WTC11 (cell line): Measurements from ENCODE around the gene FASTKD3. TPM values are rescaled to one million over a fixed set of nuclear protein-coding genes. Genes with fewer than 3 reads are reported as not detected.
A peak's percentile ranks its signal among the peaks of the same experiment; 100 is the strongest.

Experiments used
- ATAC-seq: fragments of 200-7000 bp; cut with Tn5 transposase; 2 replicates; pipeline ENCODE4 v1.10.0; 2021; ENCODE audit warnings: mild to moderate bottlenecking, moderate library complexity
- CTCF ChIA-PET: fragments of 300-600 bp; sonication (Branson Sonifier 250); formaldehyde crosslinking; loops from one replicate; lab custom pipeline; 2021; ENCODE audit warnings: antibody characterized with exemption; lab: Charles Lee
- POLR2A ChIA-PET: fragments of 350-600 bp; sonication (Branson Sonifier 250); formaldehyde crosslinking; loops from one replicate; lab custom pipeline; 2021; ENCODE audit warnings: antibody characterized with exemption; lab: Charles Lee
- DNase-seq: peaks from one replicate; pipeline ENCODE4 v3.0.0; 2021; ENCODE audit warnings: low spot score
- H3K27ac Mint-ChIP-seq: 2 replicates; pipeline ENCODE4 v1.8.0; 2021; ENCODE audit warnings: mixed read lengths
- H3K27me3 Mint-ChIP-seq: 2 replicates; pipeline ENCODE4 v1.8.0; 2021; ENCODE audit warnings: low read depth, mild to moderate bottlenecking, moderate library complexity, mixed read lengths
- H3K36me3 Mint-ChIP-seq: 2 replicates; pipeline ENCODE4 v1.8.0; 2021; ENCODE audit warnings: mixed read lengths
- H3K4me1 Mint-ChIP-seq: 2 replicates; pipeline ENCODE4 v1.8.0; 2022; ENCODE audit warnings: mixed read lengths
- H3K4me3 Mint-ChIP-seq: 2 replicates; pipeline ENCODE4 v1.8.0; 2021; ENCODE audit warnings: mild to moderate bottlenecking, moderate library complexity, mixed read lengths
- H3K9me3 Mint-ChIP-seq: 2 replicates; pipeline ENCODE4 v1.8.0; 2021; ENCODE audit warnings: mixed read lengths
- ATF1 ChIP-seq: sonication (generic); formaldehyde crosslinking; IDR thresholded peaks from 2 replicates; pipeline ENCODE4 v1.8.1; 2023; ENCODE audit warnings: mild to moderate bottlenecking, moderate library complexity, missing genetic modification reagents
- CBFB ChIP-seq: sonication (generic); formaldehyde crosslinking; IDR thresholded peaks from 2 replicates; pipeline ENCODE4 v1.8.1; 2022; ENCODE audit warnings: mild to moderate bottlenecking, low read depth, missing genetic modification reagents
- CREM ChIP-seq: sonication (generic); formaldehyde crosslinking; IDR thresholded peaks from 2 replicates; pipeline ENCODE4 v1.8.1; 2022; ENCODE audit warnings: mild to moderate bottlenecking, missing genetic modification reagents, moderate library complexity
- CTCF ChIP-seq: fragments of 200-600 bp; IDR thresholded peaks from 2 replicates; pipeline ENCODE4 v1.8.0; 2022; ENCODE audit warnings: antibody characterized with exemption
- E2F4 ChIP-seq: sonication (generic); formaldehyde crosslinking; IDR thresholded peaks from 2 replicates; pipeline ENCODE4 v1.8.1; 2022; ENCODE audit warnings: low read depth, mild to moderate bottlenecking, moderate library complexity, missing genetic modification reagents, borderline replicate concordance
- EMX1 ChIP-seq: fragments of 250-450 bp; sonication (Bioruptor Pico); IDR thresholded peaks from 2 replicates; pipeline ENCODE4 v1.8.0; 2021; ENCODE audit warnings: mild to moderate bottlenecking
- GABPB1 ChIP-seq: sonication (generic); formaldehyde crosslinking; IDR thresholded peaks from 2 replicates; pipeline ENCODE4 v1.8.1; 2023; ENCODE audit warnings: mild to moderate bottlenecking, missing genetic modification reagents
- IRF2 ChIP-seq: sonication (generic); formaldehyde crosslinking; IDR thresholded peaks from 2 replicates; pipeline ENCODE4 v1.8.0; 2022; ENCODE audit warnings: low read depth, missing genetic modification reagents, borderline replicate concordance
- KAT7 ChIP-seq: sonication (generic); formaldehyde crosslinking; IDR thresholded peaks from 2 replicates; pipeline ENCODE4 v1.8.1; 2023; ENCODE audit warnings: missing genetic modification reagents, mild to moderate bottlenecking, borderline replicate concordance
- NR3C1 ChIP-seq: sonication (generic); formaldehyde crosslinking; conservative IDR thresholded peaks from 2 replicates; pipeline ENCODE4 v1.8.1; 2023; ENCODE audit warnings: low read depth, mild to moderate bottlenecking, missing genetic modification reagents
- PRDM15 ChIP-seq: sonication (generic); formaldehyde crosslinking; IDR thresholded peaks from 2 replicates; pipeline ENCODE4 v1.8.0; 2022; ENCODE audit warnings: missing genetic modification reagents
- ZNF121 ChIP-seq: sonication (generic); formaldehyde crosslinking; IDR thresholded peaks from 2 replicates; pipeline ENCODE4 v1.8.0; 2023; ENCODE audit warnings: missing genetic modification reagents
- ZNF263 ChIP-seq: sonication (generic); formaldehyde crosslinking; IDR thresholded peaks from 2 replicates; pipeline ENCODE4 v1.8.1; 2022; ENCODE audit warnings: low read depth, mild to moderate bottlenecking, moderate library complexity, missing genetic modification reagents
- ZNF281 ChIP-seq: sonication (generic); formaldehyde crosslinking; IDR thresholded peaks from 2 replicates; pipeline ENCODE4 v1.8.0; 2023; ENCODE audit warnings: mild to moderate bottlenecking, missing genetic modification reagents
- ZNF423 ChIP-seq: fragments of 250-450 bp; sonication (Bioruptor Pico); IDR thresholded peaks from 2 replicates; pipeline ENCODE4 v2.1.2; 2022; ENCODE audit warnings: mild to moderate bottlenecking, moderate library complexity
- ZNF425 ChIP-seq: fragments of 250-450 bp; sonication (Bioruptor Pico); conservative IDR thresholded peaks from 2 replicates; pipeline ENCODE4 v1.9.0; 2021; ENCODE audit warnings: mild to moderate bottlenecking
- ZSCAN18 ChIP-seq: fragments of 250-450 bp; sonication (Bioruptor Pico); IDR thresholded peaks from 2 replicates; pipeline ENCODE4 v2.1.2; 2022; ENCODE audit warnings: mild to moderate bottlenecking, moderate library complexity
- total RNA-seq: library from RNA; stranded (reverse); gene quantifications from 3 replicates; pipeline ENCODE4 v1.2.3, GENCODE V29; 2021

Gene FASTKD3
- total RNA-seq, 1 experiment from 2014 or later: 8.7 TPM

GRCh38 chr5:7878381-7878873 is 9.6 kb upstream of the FASTKD3 start:
- no peak overlapping the region for H3K27ac Mint-ChIP-seq
- POLR2A ChIA-PET: no interaction called here
- H3K9me3 Mint-ChIP-seq: no peaks in the 10 kb centered on the region
- no peak for DNase-seq
- CTCF ChIA-PET: no interaction called here
- H3K4me1 Mint-ChIP-seq: no peaks in the 10 kb centered on the region
- TF ChIP-seq ZSCAN18 (CRISPR knock-in tag): no peak
- peak; percentile 60 for TF ChIP-seq GABPB1 (CRISPR knock-in tag)
- TF ChIP-seq, all 79 proteins: peak for 1
- Mint-ChIP-seq H3K27me3 (no peaks in the 10 kb centered on the region), H3K36me3 (peaks cover 67% of the 10 kb centered on the region), H3K4me3 (no peak overlapping the region)
- ATAC-seq: no peak

GRCh38 chr5:7877851-7878250 is 9.0 kb upstream of the FASTKD3 start:
- no peak for DNase-seq
- Mint-ChIP-seq H3K36me3 (peaks cover 61% of the 10 kb centered on the region), H3K27ac (no peak overlapping the region), H3K27me3 (no peaks in the 10 kb centered on the region), H3K9me3 (no peaks in the 10 kb centered on the region), H3K4me1 (no peaks in the 10 kb centered on the region), H3K4me3 (no peak overlapping the region)
- CTCF ChIA-PET: no interaction called here
- POLR2A ChIA-PET: no interaction called here
- no peak for ATAC-seq
- TF ChIP-seq ZNF425 (no peak), ZNF121 (CRISPR knock-in tag) (no peak), CBFB (CRISPR knock-in tag) (no peak), E2F4 (CRISPR knock-in tag) (no peak), KAT7 (CRISPR knock-in tag) (no peak), CTCF (no peak), ZNF281 (CRISPR knock-in tag) (no peak), IRF2 (CRISPR knock-in tag) (no peak), CREM (CRISPR knock-in tag) (no peak)

GRCh38 chr5:7876867-7877266 is 8.0 kb upstream of the FASTKD3 start:
- no peaks in the 10 kb centered on the region for H3K27me3 Mint-ChIP-seq
- DNase-seq: no peak
- ChIA-PET CTCF (no interaction called here), POLR2A (no interaction called here)
- no peak overlapping the region for H3K4me3 Mint-ChIP-seq
- no peak for ATAC-seq
- H3K36me3 Mint-ChIP-seq: peaks cover 55% of the 10 kb centered on the region
- H3K9me3 Mint-ChIP-seq: no peaks in the 10 kb centered on the region
- no peak overlapping the region for H3K27ac Mint-ChIP-seq
- no peaks in the 10 kb centered on the region for H3K4me1 Mint-ChIP-seq
- TF ChIP-seq PRDM15 (no peak), EMX1 (CRISPR knock-in tag) (no peak), ATF1 (no peak), ZNF423 (CRISPR knock-in tag) (no peak), ZNF263 (CRISPR knock-in tag) (no peak), NR3C1 (CRISPR knock-in tag) (no peak)
